ENCODE results near the gene MAP3K3.

MAP3K3 gene

DNA sequence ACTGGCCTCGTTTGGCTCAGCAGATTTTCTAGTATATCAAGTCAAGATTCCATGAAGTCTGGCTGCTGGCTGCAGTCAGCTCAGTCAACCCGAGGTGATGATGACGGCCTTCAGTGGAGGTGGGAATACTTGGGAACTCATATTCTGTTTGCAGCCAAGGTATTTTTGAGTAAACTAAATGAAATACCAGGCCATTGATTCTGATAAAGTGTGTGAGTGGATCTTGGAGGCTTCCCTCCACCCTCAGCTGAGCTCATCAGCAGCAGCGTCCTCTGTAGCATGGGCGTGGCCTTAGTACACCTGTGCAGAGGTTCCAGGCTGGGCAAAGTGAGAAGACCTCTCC is 43.5 kb upstream of the MAP3K3 start:
- H3K36me3 ChIP-seq (ENCODE audit: control insufficient read depth, low read length), result peaks cover 57% of the 10 kb centered on the region
- H3K27ac ChIP-seq (ENCODE audit: low read depth, low read length), result no peak overlapping the region

DNA sequence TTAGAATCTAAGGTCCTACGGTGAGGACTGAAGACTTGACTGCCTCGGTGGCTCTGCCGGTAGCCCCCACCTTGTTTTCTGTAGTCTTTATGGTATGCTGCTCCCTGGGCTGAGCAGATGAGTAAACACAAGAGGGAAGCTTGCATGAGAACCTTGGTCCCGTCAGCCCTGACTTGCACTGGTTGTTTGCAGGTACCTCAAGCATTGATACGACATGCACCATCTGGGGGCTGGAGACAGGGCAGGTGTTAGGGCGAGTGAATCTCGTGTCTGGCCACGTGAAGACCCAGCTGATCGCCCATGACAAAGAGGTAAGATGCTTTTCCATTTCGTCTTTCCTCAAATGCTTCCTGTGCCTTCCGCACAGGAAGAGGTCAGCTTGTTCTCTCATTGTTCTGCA is 42.6 kb upstream of the MAP3K3 start:
- Histone ChIP-seq H3K27ac (ENCODE audit: low read depth, low read length) (no peak overlapping the region), H3K4me2 (ENCODE audit: low read length) (no peak overlapping the region), H3F3A (ENCODE audit: control insufficient read depth, insufficient read depth) (no peaks in the 10 kb centered on the region), H3K4me1 (ENCODE audit: control insufficient read depth, low read length) (no peaks in the 10 kb centered on the region), H3K9me2 (replicated peaks; ENCODE audit: control insufficient read depth, low read length) (no peaks in the 10 kb centered on the region), H4K20me1 (ENCODE audit: control insufficient read depth, insufficient read depth, low read depth, low read length) (peaks cover 3% of the 10 kb centered on the region; the same call in 1 of the 2 replicates), H3K9me3 (ENCODE audit: control insufficient read depth, insufficient read depth, low read length) (no peaks in the 10 kb centered on the region), H3K79me2 (ENCODE audit: control insufficient read depth, low read length) (peaks cover 37% of the 10 kb centered on the region), H3K27me3 (ENCODE audit: control insufficient read depth, low read length) (no peaks in the 10 kb centered on the region), H3K36me3 (ENCODE audit: control insufficient read depth, low read length) (peaks cover 59% of the 10 kb centered on the region), H3K4me3 (ENCODE audit: low read length) (no peak overlapping the region)
- TF ChIP-seq, protein P1, sequence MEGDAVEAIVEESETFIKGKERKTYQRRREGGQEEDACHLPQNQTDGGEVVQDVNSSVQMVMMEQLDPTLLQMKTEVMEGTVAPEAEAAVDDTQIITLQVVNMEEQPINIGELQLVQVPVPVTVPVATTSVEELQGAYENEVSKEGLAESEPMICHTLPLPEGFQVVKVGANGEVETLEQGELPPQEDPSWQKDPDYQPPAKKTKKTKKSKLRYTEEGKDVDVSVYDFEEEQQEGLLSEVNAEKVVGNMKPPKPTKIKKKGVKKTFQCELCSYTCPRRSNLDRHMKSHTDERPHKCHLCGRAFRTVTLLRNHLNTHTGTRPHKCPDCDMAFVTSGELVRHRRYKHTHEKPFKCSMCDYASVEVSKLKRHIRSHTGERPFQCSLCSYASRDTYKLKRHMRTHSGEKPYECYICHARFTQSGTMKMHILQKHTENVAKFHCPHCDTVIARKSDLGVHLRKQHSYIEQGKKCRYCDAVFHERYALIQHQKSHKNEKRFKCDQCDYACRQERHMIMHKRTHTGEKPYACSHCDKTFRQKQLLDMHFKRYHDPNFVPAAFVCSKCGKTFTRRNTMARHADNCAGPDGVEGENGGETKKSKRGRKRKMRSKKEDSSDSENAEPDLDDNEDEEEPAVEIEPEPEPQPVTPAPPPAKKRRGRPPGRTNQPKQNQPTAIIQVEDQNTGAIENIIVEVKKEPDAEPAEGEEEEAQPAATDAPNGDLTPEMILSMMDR (IDR thresholded peaks at IDR 0.05; ENCODE audit: low read depth, low read length, poor library complexity, severe bottlenecking), result no peak
- no peak for TF ChIP-seq EZH2phosphoT487 (IDR thresholded peaks at IDR 0.05; ENCODE audit: borderline replicate concordance, low read length)

More for the DNA sequence above, 43.5 kb upstream of the MAP3K3 start:
- no peaks in the 10 kb centered on the region for H3K9me3 ChIP-seq (ENCODE audit: control insufficient read depth, insufficient read depth, low read length)
- H4K20me1 ChIP-seq (ENCODE audit: control insufficient read depth, insufficient read depth, low read depth, low read length), result peaks cover 3% of the 10 kb centered on the region; the same call in 1 of the 2 replicates
- H3K79me2 ChIP-seq (ENCODE audit: control insufficient read depth, low read length), result peaks cover 46% of the 10 kb centered on the region
- H3K4me2 ChIP-seq (ENCODE audit: low read length), result no peak overlapping the region
- H3K4me1 ChIP-seq (ENCODE audit: control insufficient read depth, low read length), result no peaks in the 10 kb centered on the region
- no peaks in the 10 kb centered on the region for H3K27me3 ChIP-seq (ENCODE audit: control insufficient read depth, low read length)
- TF ChIP-seq, protein P1 (IDR thresholded peaks at IDR 0.05; ENCODE audit: low read depth, low read length, poor library complexity, severe bottlenecking), result no peak
- TF ChIP-seq EZH2phosphoT487 (IDR thresholded peaks at IDR 0.05; ENCODE audit: borderline replicate concordance, low read length), result no peak
- H3F3A ChIP-seq (ENCODE audit: control insufficient read depth, insufficient read depth), result no peaks in the 10 kb centered on the region
- H3K4me3 ChIP-seq (ENCODE audit: low read length), result no peak overlapping the region
- H3K9me2 ChIP-seq (replicated peaks; ENCODE audit: control insufficient read depth, low read length), result no peaks in the 10 kb centered on the region

DNA sequence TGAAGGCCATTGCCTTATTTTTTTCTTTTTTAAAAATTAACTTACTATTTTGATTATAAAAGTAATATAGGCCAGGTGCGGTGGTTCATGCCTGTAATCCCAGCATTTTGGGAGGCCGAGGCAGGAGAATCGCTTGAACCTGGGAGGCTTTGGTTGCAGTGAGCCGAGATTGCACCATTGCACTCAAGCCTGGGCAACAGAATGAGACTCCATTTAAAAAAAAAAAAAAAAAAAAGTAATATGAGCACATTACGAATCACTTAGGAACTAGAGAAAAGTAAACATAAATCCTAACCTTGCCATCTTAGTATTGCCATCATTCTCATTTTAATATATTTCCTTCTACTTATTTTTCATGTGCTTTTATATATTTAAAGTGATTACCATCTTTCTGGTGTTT is 34.4 kb upstream of the MAP3K3 start:
- H3K9me2 ChIP-seq (replicated peaks; ENCODE audit: control insufficient read depth, low read length), result no peaks in the 10 kb centered on the region
- no peak overlapping the region for H3K4me3 ChIP-seq (ENCODE audit: low read length)
- TF ChIP-seq, protein P1 (IDR thresholded peaks at IDR 0.05; ENCODE audit: low read depth, low read length, poor library complexity, severe bottlenecking), result no peak
- TF ChIP-seq EZH2phosphoT487 (IDR thresholded peaks at IDR 0.05; ENCODE audit: borderline replicate concordance, low read length), result no peak
- H3K27ac ChIP-seq (ENCODE audit: low read depth, low read length), result no peak overlapping the region
- no peaks in the 10 kb centered on the region for H3K9me3 ChIP-seq (ENCODE audit: control insufficient read depth, insufficient read depth, low read length)
- H3K4me1 ChIP-seq (ENCODE audit: control insufficient read depth, low read length), result no peaks in the 10 kb centered on the region
- H4K20me1 ChIP-seq (ENCODE audit: control insufficient read depth, insufficient read depth, low read depth, low read length), result 0 out of 2 replicates have a peak, but pooled peaks cover 3% of the 10 kb centered on the region
- no peak overlapping the region for H3K4me2 ChIP-seq (ENCODE audit: low read length)
- peaks cover 71% of the 10 kb centered on the region for H3K36me3 ChIP-seq (ENCODE audit: control insufficient read depth, low read length)
- no peaks in the 10 kb centered on the region for H3K27me3 ChIP-seq (ENCODE audit: control insufficient read depth, low read length)
- no peaks in the 10 kb centered on the region for H3F3A ChIP-seq (ENCODE audit: control insufficient read depth, insufficient read depth)
- no peaks in the 10 kb centered on the region for H3K79me2 ChIP-seq (ENCODE audit: control insufficient read depth, low read length)

All from DOHH2 (cell line).